Measurements from ENCODE around the gene ZCCHC14. TPM values are rescaled to one million over a fixed set of nuclear protein-coding genes. Genes with fewer than 3 reads are reported as not detected.

Gene ZCCHC14
- total and polyA plus RNA-seq, 2 of the 8 experiments (the other 6 are each of a cell fraction or from before 2014, with no cell fraction given), result 8.2 to 28.2 TPM

- no peak overlapping the region for H2BK15ac ChIP-seq (ENCODE audit: low read length)
- CTCF ChIA-PET (ENCODE audit: partially characterized antibody), result interaction anchor here (0.7 to 2.4 kb wide), 2 partner anchors 12 to 203 kb away, joined by 4 to 10 read pairs; no protein-coding TSS in a partner anchor
Measured at GRCh38 chr16:87448866-87449265, 44.0 kb downstream of the ZCCHC14 start.

More at GRCh38 chr16:87448866-87449265, 44.0 kb downstream of the ZCCHC14 start:
- Histone ChIP-seq H3K4me1 (replicated peaks in 1 of 4; ENCODE audit: control insufficient read depth in 3 of 4, insufficient read depth in 4 of 4, low read length in 3 of 4) (no peaks in the 10 kb centered on the region), H3K79me2 (ENCODE audit: control insufficient read depth in 1 of 2, insufficient read depth in 2 of 2, low read length in 2 of 2) (no peaks in the 10 kb centered on the region; a peak in 1 of 4 replicates), H4K8ac (ENCODE audit: extremely low read depth, insufficient read depth, low read length) (no peak overlapping the region), H2AFZ (ENCODE audit: low read length) (no peak overlapping the region), H3K14ac (ENCODE audit: insufficient read length) (no peak overlapping the region), H3K18ac (ENCODE audit: extremely low read depth, low read length) (no peak overlapping the region), H3K56ac (replicated peaks; ENCODE audit: insufficient read length, low read depth, low read length) (no peak overlapping the region), H4K91ac (replicated peaks; ENCODE audit: insufficient read length, low read length) (no peak overlapping the region), H3K9me3 (ENCODE audit: insufficient read depth in 2 of 2, low read depth in 1 of 2, low read length in 1 of 2) (peaks cover 3% of the 10 kb centered on the region in 2 experiments; a peak in 3 of 4 replicates), H3K23me2 (ENCODE audit: low read depth, low read length) (no peaks in the 10 kb centered on the region), H3K36me3 (ENCODE audit: control insufficient read depth in 2 of 4, insufficient read depth in 4 of 4, low read length in 3 of 4) (peaks cover 2 to 27% (median 13%) of the 10 kb centered on the region in 4 experiments; a peak in 6 of 8 replicates), H3K9ac (replicated peaks in 1 of 4; ENCODE audit: extremely low read depth in 1 of 4, low read depth in 3 of 4, low read length in 3 of 4) (no peak overlapping the region), H3K27ac (ENCODE audit: low read depth, low read length) (no peak overlapping the region), H4K5ac (ENCODE audit: insufficient read length, low read depth, low read length) (no peak overlapping the region), H2BK20ac (ENCODE audit: low read length) (no peak overlapping the region), H3K4ac (replicated peaks; ENCODE audit: insufficient read length, low read depth, low read length) (no peak overlapping the region), H4K20me1 (replicated peaks in 1 of 2; ENCODE audit: control insufficient read depth in 1 of 2, insufficient read depth in 2 of 2, low read length in 2 of 2) (peaks cover 0 to 8% of the 10 kb centered on the region in 2 experiments), H3K27me3 (replicated peaks in 1 of 4; ENCODE audit: control insufficient read depth in 3 of 4, extremely low read depth in 1 of 4, insufficient read depth in 3 of 4, low read length in 3 of 4) (no peaks in the 10 kb centered on the region), H2BK12ac (ENCODE audit: low read depth, low read length) (no peak overlapping the region), H3K79me1 (ENCODE audit: low read depth, low read length) (peaks cover 3% of the 10 kb centered on the region; the same call in 1 of the 2 replicates), H3K23ac (ENCODE audit: insufficient read length) (no peak overlapping the region), H2BK5ac (ENCODE audit: low read depth, low read length) (no peak overlapping the region), H3K4me3 (ENCODE audit: extremely low read depth in 1 of 4, insufficient read depth in 2 of 4, low read depth in 3 of 4, low read length in 4 of 4) (no peak overlapping the region), H3K4me2 (ENCODE audit: insufficient read depth in 1 of 2, low read depth in 2 of 2, low read length in 2 of 2) (no peak overlapping the region), H2AK5ac (ENCODE audit: low read depth, low read length) (no peak overlapping the region), H2BK120ac (replicated peaks; ENCODE audit: low read depth, low read length) (no peak overlapping the region)
- TF ChIP-seq SIN3A (conservative IDR thresholded peaks at IDR 0.05 in 1 of 2, IDR thresholded peaks at IDR 0.05 in 1 of 2; ENCODE audit: low read depth in 1 of 2, low read length in 2 of 2), result no peak
- DNase-seq (ENCODE audit: low read depth in 1 of 2, low spot score in 2 of 2), result no peak
- FAIRE-seq, result no peak
- 96% methylated on average over 12 of the region's 12 CpGs; no CpG with 5 or more reads in 1 of the 2 experiments for WGBS, 2 experiments (ENCODE audit: extremely low coverage in 1 of 2, insufficient coverage in 1 of 2, insufficient read length in 1 of 2, insufficient replicate concordance in 2 of 2, low coverage in 1 of 2, low lambda C conversion rate in 2 of 2, missing lambda C conversion rate in 1 of 2)
- POLR2A ChIA-PET (ENCODE audit: partially characterized antibody), result no interaction called here
